Fibroblast of villous mesenchyme (primary cell): Measurements from ENCODE around the gene CD84. TPM values are rescaled to one million over a fixed set of nuclear protein-coding genes. Genes with fewer than 3 reads are reported as not detected.
"Not testable (repeated sequence)": the region's sequence is repeated elsewhere in the genome, so short reads cannot be mapped to it uniquely, and the experiment has no call there.

Experiments used
- DNase-seq: peaks from one replicate; pipeline ENCODE4 v3.0.0-alpha.2; 2010; ENCODE audit warnings: low read depth
- H3K4me3 ChIP-seq: 2 replicates; pipeline ENCODE4 v1.5.1; 2011; ENCODE audit warnings: low read depth, mild to moderate bottlenecking, low read length
- CTCF ChIP-seq: IDR thresholded peaks from 2 replicates; pipeline ENCODE4 v1.5.1; 2012; ENCODE audit warnings: low read depth, mild to moderate bottlenecking, low read length; ENCODE audit not compliant: insufficient read depth
- total RNA-seq: library from RNA; depleted of rRNA; stranded (reverse); fragments of >200 nt; gene quantifications from 2 replicates; pipeline ENCODE4 v1.2.3, GENCODE V29; 2012

CD84 gene, protein sequence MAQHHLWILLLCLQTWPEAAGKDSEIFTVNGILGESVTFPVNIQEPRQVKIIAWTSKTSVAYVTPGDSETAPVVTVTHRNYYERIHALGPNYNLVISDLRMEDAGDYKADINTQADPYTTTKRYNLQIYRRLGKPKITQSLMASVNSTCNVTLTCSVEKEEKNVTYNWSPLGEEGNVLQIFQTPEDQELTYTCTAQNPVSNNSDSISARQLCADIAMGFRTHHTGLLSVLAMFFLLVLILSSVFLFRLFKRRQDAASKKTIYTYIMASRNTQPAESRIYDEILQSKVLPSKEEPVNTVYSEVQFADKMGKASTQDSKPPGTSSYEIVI
- total RNA-seq: not detected in 2 replicates

DNA sequence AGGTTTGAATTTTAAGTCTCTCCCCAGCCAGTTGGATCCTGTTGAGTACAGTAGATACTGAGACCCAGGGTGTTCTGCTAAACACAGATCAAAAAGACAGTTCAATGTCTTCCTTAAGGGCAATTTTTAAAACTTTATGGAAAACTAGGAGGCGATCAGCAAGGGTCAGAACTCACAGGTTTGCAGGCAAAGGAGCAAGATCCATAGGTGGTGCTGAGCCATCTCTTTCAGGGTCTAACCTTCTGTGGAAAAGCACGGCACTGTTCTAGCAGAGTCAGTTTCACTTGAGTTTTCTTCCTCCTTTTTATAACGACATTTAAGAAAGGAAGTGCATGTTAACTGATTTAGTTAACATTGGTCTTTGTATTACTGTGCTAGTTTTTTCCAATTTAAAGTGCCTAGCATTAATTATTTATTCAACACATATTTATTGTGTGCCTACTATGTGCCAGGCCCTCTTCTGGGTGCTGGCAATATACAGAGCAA lies at the start of gene CD84:
Gene CD84 (minus strand): TSS at position 281 of the 486 bp plus-strand sequence. CDS start 59 bp downstream, at position 222.
- DNase-seq: no peak
- H3K4me3 ChIP-seq: no peak within 1 kb of the TSS
- no peak for TF ChIP-seq CTCF

DNA sequence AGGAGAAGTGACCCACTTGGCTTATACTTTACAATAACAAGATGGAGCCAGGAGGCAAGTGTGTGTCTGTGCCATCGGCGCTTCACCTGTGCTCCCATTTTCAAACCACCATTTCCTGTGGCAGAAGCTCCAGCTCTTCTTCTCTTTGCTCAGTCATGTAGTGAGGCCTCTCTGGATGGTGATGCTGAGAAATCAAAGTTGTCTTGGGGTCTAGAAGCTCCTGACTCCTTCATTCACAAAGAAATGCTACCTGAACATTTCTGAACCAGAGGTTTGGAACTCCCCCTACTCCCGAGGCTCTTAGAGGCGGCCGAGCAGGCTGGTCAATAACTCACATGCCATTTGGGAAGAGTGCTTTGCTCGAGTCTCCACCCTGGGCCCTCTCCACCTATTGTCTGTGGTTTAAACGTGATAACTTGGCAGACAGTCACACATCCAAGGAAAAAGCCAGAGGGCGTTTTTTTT lies 49.5 kb upstream of the CD84 start:
- DNase-seq: no peak
- no peak for TF ChIP-seq CTCF
- no peak overlapping the region for H3K4me3 ChIP-seq

GRCh38 chr1:160627677-160628289 lies 48.5 kb upstream of the CD84 start:
- not testable (repeated sequence) for H3K4me3 ChIP-seq, DNase-seq

DNA sequence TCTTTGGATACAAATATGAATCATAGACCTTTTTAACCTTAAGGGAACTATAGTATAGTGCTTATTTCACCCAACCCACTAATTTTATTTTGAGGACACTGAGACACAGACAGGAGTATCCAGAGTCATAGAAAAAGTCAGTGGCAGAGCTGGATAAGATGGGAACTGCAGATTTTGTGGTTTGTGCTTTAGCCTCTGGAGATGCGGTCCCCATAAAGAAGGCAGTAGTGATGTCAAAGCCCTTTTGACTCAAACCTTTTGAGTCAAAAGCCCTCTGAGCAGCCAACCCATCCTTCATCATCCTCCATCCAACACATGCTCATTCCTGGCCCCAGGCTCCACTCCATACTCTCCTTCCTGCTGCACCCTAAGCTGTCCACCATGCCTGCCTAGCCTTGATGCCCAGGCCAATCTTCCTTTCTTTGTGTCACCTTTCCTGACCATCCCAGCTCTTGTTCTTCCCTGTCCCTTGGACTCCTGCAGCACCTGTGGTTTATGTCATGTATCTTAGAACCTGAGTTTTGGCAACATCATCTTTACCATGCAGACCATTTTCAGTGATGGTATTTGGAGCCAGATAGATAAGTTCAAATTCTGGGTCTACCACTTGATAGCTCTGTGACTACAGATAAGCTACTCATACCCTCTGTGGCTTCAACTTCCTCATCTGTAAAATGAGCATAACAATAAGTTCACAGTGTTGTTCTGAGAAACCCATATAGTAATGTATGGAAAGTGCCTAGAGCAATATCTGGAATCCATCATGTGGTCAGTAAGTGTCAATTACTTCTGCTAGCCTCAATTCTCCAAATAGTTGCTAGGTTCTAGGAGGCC lies 47.4 kb upstream of the CD84 start:
- H3K4me3 ChIP-seq: no peak overlapping the region
- no peak for DNase-seq
- no peak for TF ChIP-seq CTCF

GRCh38 chr1:160625725-160626498 lies 46.6 kb upstream of the CD84 start:
- TF ChIP-seq CTCF: no peak
- DNase-seq: no peak
- no peak overlapping the region for H3K4me3 ChIP-seq

GRCh38 chr1:160625321-160625720 lies 46.0 kb upstream of the CD84 start:
- no peak for TF ChIP-seq CTCF
- no peak overlapping the region for H3K4me3 ChIP-seq
- DNase-seq: no peak
